Measurements from ENCODE around the gene PRR5.

Gene PRR5

GRCh38 chr22:44711690-44712555, 9.9 kb downstream of the PRR5 start:
- no peak for DNase-seq (ENCODE audit: low read depth, low spot score)

DNA sequence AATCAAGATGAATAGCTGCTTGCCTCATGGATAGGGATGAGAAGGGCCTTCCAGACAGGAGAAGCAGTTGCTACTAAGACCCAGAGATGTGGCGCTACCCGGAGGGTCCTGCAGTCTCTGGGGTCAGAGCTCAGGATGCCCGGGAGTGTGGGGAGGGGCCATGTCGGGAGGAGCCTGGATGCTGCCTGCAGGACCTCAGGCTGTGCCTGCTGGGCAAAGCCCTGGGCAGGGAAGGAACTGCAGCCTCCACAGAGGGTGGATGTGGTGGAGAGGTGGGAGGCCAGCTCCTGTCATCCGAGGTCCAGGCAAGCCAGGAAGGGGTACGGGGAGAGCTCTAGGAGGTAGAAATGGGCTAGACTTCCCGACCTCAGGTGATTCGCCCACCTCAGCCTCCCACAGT, 11.0 kb downstream of the PRR5 start:
- no peak for DNase-seq (ENCODE audit: low read depth, low spot score)

DNA sequence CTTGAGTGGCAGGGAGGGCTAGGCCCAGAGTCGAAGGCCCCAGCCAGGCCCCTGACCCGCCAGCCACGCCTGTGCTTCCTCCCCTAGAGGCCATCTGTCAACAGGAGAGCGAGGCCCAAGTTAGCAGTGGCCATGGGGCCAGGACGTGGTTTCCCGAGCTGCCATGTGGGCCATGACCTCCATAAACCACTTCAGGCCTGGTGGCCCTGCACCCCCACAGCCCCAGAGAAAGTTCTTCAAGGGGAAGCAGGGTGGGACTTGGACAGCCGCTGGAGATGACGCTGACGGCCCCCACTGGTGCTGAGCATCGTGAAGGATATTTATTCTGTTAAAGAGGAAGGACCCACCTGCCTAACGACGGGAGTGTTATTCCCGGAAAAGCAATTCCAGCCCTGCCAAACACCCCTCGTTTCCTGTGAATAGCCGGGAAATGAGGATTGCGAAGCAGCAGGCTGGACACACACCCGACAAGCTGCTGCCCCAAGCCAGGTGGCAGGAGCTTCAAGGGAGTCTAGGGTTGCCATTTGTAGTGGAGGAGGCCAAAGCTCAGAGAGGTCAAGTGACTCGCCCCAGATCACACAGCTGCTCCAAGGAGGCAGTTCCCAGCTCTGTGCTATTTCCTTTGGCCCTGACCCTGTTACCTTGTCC, 12.8 kb downstream of the PRR5 start:
- DNase-seq (ENCODE audit: low read depth, low spot score): no peak

GRCh38 chr22:44718418-44718817, 16.4 kb downstream of the PRR5 start:
- no peak for DNase-seq (ENCODE audit: low read depth, low spot score)

DNA sequence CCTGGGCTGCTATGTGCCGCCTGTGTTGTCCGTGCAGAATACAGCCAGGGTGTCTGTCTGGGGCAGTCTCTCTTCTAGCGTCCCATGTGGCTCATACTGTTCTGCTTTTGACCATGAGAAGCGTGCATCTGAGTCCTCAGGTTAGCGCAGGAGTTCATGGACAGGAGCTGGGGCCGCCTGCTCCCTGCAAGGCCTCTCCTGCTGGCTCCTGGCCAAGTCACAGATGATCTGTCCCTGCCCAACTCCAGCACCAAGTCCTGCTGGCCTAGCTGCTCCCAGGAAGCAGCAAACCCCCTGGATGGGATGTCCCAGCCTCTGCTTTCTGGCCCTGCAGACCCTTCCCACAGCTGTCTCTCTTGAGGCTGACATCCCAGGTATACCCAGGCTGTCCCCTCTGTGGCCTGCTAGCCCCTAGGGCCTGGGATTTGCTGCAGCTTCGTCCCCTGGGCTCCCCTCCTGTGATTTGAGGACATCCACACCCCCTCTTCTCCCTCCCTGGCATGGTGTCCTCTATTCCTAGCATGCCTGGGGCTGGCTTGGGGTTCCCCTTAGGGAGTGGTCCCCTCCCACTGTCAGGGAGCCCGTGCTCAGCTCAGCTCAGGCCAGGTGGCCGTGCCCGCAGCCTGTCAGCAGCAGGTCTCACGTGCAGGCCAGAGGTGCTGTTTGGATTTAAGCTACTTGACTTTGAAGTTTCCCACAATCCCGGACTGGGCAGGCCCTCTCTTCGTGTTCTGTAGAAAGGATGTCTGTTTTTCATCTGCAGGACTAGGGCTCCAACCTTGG, 17.8 kb downstream of the PRR5 start:
- DNase-seq (ENCODE audit: low read depth, low spot score): no peak

- DNase-seq (ENCODE audit: low read depth, low spot score): peak; percentile 82
Measured at GRCh38 chr22:44721213-44721612, 19.2 kb downstream of the PRR5 start.

GRCh38 chr22:44722611-44723010, 20.6 kb downstream of the PRR5 start:
- no peak for DNase-seq (ENCODE audit: low read depth, low spot score)

DNA sequence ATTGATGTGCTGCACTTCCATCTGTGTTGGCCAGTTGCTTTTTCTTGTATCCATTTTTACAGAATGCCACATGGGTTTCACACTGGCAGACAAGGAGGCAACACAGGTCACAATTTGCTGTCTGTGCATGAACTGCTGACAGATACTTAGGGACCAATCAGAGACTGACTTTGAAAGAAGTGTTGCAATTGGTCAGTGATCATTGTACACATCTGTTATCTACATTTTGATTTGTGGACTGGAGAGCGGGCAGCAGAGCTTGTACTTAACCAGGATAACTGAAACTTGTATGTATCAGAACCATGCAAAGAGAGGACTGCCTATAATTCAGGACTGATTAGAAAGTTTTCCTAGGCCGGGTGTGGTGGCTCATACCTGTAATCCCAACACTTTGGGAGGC, 21.8 kb downstream of the PRR5 start:
- no peak for DNase-seq (ENCODE audit: low read depth, low spot score)

- no peak for DNase-seq (ENCODE audit: low read depth, low spot score)
Measured at GRCh38 chr22:44724416-44724815, 22.4 kb downstream of the PRR5 start.

DNA sequence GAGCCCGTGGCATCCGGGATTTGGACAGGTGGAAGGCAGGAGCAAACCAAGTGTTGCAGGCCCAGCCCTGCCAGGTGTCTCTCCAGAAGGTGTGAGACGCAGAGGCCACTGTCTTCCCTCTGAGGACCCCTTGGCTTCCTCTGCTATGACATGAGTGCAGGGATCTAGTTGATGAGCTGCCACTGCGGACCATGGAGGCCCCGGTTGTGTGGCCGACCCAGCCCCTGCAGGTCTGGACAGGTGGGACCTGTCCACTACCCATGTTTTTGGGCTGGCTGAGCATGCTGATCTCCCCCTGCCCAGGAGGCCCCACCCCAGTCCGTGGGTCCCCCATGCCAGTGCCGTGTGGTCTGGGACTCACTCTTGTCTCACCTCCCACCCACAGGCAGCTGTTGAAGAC, 22.9 kb downstream of the PRR5 start:
- DNase-seq (ENCODE audit: low read depth, low spot score): no peak

GRCh38 chr22:44726439-44726838, 24.4 kb downstream of the PRR5 start:
- no peak for DNase-seq (ENCODE audit: low read depth, low spot score)

- DNase-seq (ENCODE audit: low read depth, low spot score): no peak
Measured at GRCh38 chr22:44727148-44727547, 25.1 kb downstream of the PRR5 start.

GRCh38 chr22:44727709-44728108, 25.7 kb downstream of the PRR5 start:
- DNase-seq (ENCODE audit: low read depth, low spot score): no peak

- DNase-seq (ENCODE audit: low read depth, low spot score): no peak
Measured at GRCh38 chr22:44728761-44729324, 26.8 kb downstream of the PRR5 start.

DNA sequence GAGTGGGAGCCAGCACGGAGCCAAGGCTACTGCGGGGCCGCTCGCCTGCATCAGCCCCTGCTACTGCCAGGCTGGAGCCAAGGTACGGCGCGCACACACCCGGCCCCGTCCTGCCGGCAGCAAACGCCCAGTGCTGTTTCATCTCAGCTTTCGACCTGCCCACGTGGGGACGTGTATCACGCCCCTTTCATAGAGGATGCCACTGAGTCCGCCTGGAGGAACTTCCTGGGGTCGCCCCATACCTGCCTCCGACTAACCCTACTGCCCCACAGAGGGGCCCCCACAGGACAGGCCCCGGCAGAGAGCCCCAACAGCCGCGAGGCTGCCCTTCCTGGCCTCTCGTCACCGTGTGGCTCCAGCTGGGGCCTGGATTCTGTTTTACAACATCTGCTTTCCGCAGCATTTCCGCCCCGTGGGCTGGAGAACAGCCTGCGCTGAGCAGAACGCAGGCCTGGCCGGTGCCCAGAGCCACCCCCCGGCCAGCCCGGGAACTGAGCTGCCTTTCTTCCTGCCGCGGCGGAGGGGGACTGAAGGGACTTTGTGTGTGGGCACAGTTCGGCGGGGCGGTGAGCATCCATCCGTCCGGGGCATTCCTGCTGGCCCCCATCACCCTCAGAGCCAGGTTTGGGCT, 27.5 kb downstream of the PRR5 start:
- no peak for DNase-seq (ENCODE audit: low read depth, low spot score)

GRCh38 chr22:44730022-44730393, 28.0 kb downstream of the PRR5 start:
- DNase-seq (ENCODE audit: low read depth, low spot score): no peak

GRCh38 chr22:44730490-44731356, 28.7 kb downstream of the PRR5 start:
- no peak for DNase-seq (ENCODE audit: low read depth, low spot score)

- DNase-seq (ENCODE audit: low read depth, low spot score): no peak
Measured at GRCh38 chr22:44731357-44731970, 29.5 kb downstream of the PRR5 start.

DNA sequence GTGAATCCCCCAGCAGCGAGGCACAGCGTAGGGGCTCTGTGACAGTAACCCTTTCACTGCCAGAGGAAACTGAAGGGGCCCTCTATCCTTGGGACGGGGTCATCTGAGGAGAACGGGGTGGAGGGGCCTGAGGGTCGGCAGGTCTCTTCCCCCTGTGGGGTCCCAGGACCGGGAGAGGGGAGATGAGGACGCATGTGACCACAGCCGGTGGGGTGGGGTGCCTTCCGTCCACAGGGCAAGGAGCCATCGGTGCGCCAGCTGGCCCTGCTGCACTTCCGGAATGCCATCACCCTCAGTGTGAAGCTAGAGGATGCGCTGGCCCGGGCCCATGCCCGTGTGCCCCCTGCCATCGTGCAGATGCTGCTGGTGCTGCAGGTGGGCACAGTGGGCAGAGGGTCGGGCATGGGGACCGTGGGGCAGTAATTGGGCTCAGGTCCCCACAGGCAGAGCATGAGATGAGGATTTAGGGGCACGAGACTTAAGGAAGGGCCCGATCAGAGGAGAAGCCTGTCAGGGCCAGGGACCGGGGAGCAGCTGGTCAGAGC, 30.1 kb downstream of the PRR5 start:
- no peak for DNase-seq (ENCODE audit: low read depth, low spot score)

- DNase-seq (ENCODE audit: low read depth, low spot score): no peak
Measured at GRCh38 chr22:44732661-44733060, 30.7 kb downstream of the PRR5 start.

Data from iPS DF 19.7 (cell line).